Activated naive CD8-positive, alpha-beta T cell treated with anti-CD3 and anti-CD28 coated beads for 36 hours (primary cell): ENCODE data around the gene ERICH2. TPM values are rescaled to one million over a fixed set of nuclear protein-coding genes. Genes with fewer than 3 reads are reported as not detected.
A peak's percentile ranks its signal among the peaks of the same experiment; 100 is the strongest.
"Not testable (repeated sequence)": the region's sequence is repeated elsewhere in the genome, so short reads cannot be mapped to it uniquely, and the experiment has no call there.

Experiments used
- DNase-seq: peaks from one replicate; pipeline ENCODE4 v3.0.0; 2021
- H3K27ac Mint-ChIP-seq: one replicate; pipeline ENCODE4 v1.8.0; 2022; ENCODE audit warnings: mild to moderate bottlenecking, moderate library complexity, mixed read lengths
- H3K27me3 Mint-ChIP-seq: one replicate; pipeline ENCODE4 v1.8.0; 2022; ENCODE audit warnings: mild to moderate bottlenecking, mixed read lengths
- H3K36me3 Mint-ChIP-seq: one replicate; pipeline ENCODE4 v1.8.0; 2021; ENCODE audit warnings: mild to moderate bottlenecking, mixed read lengths
- H3K4me1 Mint-ChIP-seq: one replicate; pipeline ENCODE4 v1.8.0; 2021; ENCODE audit warnings: mixed read lengths
- H3K4me3 Mint-ChIP-seq: one replicate; pipeline ENCODE4 v1.8.0; 2022; ENCODE audit warnings: mild to moderate bottlenecking, moderate library complexity, mixed read lengths
- H3K9me3 Mint-ChIP-seq: one replicate; pipeline ENCODE4 v1.8.0; 2022; ENCODE audit warnings: mixed read lengths
- total RNA-seq, 2 experiments: library from RNA; stranded (reverse); gene quantifications; one replicate each; pipeline ENCODE4 v1.2.3, GENCODE V29; 2021

ERICH2 gene
- total RNA-seq, 2 experiments from 2014 or later: 0.40 TPM; not detected in 1

DNA sequence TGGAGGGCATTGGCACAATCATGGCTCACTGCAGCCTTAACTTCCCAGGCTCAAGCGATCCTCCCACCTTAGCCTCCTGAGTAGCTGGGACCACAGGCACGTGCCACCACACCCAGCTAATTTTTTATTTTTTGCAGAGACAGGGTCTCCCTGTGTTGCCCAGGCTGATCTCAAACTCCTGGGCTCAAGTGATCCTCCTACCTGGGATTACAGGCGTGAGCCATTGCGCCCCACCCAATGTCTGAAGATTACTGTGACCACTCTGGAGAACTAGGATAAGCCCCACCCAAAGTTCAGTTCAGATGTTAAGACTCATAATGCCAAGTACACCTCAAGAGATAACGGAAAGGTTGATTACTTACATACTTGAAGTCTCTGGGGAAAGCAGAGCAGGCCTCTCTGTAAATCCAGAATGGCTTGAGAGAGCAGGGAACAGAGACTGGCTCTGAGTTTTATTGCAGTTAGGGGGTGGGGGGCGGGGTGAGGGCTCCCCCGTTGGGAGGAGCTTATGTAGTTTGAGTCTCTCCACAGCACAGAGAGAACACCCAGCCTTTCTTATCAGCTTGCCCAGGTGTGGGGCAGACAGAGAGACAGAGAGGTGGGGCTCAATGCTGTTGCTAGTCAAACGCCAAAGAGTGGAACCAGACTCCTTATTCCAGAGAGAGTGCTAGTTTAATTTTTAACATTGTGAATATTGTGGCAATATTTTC is 26.5 kb upstream of the ERICH2 start:
- Mint-ChIP-seq H3K4me3 (no peak overlapping the region), H3K27me3 (peaks cover 25% of the 10 kb centered on the region), H3K9me3 (no peaks in the 10 kb centered on the region), H3K36me3 (no peaks in the 10 kb centered on the region), H3K27ac (no peak overlapping the region), H3K4me1 (no peaks in the 10 kb centered on the region)
- DNase-seq: no peak

DNA sequence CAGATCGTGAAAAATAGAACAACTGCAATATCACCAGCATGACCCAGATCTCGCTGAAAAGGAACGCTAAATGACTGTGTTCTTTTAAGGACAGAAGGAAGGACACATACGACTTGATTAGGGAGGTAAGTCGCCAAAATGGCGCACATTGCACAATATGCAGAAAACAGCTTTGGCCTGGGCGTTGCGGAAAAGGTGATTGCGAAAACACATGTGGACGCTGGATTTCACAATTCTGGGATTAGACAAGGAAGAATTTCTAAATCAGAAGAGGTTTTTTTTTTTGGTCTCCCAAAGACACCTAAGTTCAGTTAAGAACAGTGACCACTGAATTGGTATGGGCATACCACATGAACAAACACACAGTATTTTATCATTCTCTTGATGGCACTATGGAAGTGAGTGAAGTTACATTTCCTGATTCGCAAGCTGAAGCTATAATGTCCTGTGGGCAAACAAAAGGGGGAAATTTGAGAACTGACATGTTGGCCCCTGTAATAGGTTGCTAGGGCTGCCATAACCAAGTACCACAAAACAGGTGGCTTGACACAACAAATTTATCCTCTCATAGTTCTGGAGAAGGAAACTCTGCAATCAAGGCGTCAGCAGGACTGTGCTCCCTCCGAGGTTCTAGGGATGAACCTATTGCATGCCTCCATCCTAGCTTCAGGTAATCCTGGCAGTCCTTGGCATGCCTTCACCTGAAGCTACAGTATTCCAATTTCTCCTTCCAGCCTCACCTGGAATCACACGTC is 25.8 kb upstream of the ERICH2 start:
- no peak for DNase-seq
- H3K4me3 Mint-ChIP-seq: no peak overlapping the region
- no peaks in the 10 kb centered on the region for H3K9me3 Mint-ChIP-seq
- H3K27ac Mint-ChIP-seq: no peak overlapping the region
- H3K4me1 Mint-ChIP-seq: no peaks in the 10 kb centered on the region
- peaks cover 28% of the 10 kb centered on the region for H3K27me3 Mint-ChIP-seq
- H3K36me3 Mint-ChIP-seq: no peaks in the 10 kb centered on the region

DNA sequence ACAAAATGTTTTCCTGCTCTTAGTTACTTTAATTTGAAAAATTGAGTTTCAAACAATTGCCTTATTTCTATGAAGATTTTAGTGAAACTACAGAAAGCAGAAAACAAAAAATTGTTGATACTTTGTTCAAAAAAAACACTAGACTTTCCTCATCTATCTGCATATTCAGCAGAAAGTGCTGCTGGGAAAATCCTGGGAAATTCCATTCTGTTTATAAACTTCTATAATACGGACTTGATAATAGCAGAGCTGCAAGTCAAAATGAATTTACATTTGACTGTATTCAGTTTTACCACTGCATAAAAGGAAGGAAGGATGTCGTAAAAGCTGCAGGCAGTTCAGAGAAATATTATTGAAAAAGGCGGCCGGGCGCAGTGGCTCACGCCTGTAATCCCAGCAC is 24.9 kb upstream of the ERICH2 start:
- no peak for DNase-seq
- Mint-ChIP-seq H3K27me3 (peaks cover 30% of the 10 kb centered on the region), H3K4me3 (no peak overlapping the region), H3K27ac (no peak overlapping the region), H3K4me1 (no peaks in the 10 kb centered on the region), H3K36me3 (no peaks in the 10 kb centered on the region), H3K9me3 (no peaks in the 10 kb centered on the region)

DNA sequence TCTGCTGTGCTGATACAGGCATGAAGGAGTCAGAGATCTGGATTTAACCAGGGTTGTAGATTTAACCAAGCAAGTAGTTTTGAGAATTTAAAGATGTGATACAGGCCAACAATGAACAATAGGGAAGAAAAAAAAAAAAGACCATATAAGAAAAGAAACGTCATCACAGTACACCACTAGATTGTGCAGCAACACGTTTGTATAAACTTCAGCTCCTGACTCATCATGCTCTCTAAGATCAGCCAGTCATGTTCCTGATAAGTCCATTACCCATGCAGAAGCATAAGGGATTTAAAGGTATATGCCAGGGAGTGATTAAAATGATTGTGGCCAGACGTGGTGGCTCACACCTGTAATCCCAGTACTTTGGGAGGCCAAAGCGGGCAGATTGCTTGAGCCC is 22.3 kb upstream of the ERICH2 start:
- no peak overlapping the region for H3K27ac Mint-ChIP-seq
- H3K4me3 Mint-ChIP-seq: no peak overlapping the region
- DNase-seq: no peak
- no peaks in the 10 kb centered on the region for H3K9me3 Mint-ChIP-seq
- H3K36me3 Mint-ChIP-seq: no peaks in the 10 kb centered on the region
- no peaks in the 10 kb centered on the region for H3K4me1 Mint-ChIP-seq
- peaks cover 36% of the 10 kb centered on the region for H3K27me3 Mint-ChIP-seq

DNA sequence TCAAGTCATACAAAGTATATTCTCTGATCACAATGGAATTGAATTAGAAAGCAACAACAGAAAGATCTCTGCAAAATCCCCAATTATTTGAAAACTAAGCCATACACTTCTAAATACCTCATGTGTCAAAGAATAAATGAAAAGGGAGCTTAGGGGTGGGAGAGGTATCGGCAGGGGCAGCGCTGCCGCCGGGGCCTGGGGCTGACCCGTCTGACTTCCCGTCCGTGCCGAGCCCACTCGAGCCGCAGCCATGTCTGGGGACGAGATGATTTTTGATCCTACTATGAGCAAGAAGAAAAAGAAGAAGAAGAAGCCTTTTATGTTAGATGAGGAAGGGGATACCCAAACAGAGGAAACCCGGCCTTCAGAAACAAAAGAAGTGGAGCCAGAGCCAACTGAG is 18.6 kb upstream of the ERICH2 start:
- H3K27ac Mint-ChIP-seq, H3K4me3 Mint-ChIP-seq, DNase-seq, H3K36me3 Mint-ChIP-seq, H3K9me3 Mint-ChIP-seq, H3K4me1 Mint-ChIP-seq: not testable (repeated sequence)
- H3K27me3 Mint-ChIP-seq: peaks cover 22% of the 10 kb centered on the region

DNA sequence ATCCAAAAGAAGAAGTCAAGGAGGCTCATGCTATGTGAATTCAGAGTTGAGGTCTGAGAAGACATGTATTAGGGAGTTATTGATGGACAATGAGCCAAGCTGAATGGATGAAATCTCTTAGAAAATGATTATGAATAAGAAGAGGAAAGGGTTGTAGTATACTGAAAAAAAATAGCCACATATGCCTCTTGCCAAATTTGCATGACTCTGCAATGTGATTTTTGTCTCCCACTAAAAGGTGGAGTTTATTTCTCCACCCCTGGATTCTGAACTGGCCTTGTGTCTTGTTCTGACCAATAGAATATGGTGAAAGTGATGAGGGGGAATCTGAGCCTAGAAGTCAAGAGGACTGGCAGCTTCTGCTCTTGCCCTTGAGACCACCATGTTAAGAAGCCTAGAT is 8.6 kb upstream of the ERICH2 start:
- H3K4me3 Mint-ChIP-seq: no peak overlapping the region
- H3K27me3 Mint-ChIP-seq: no peaks in the 10 kb centered on the region
- H3K9me3 Mint-ChIP-seq: no peaks in the 10 kb centered on the region
- no peak overlapping the region for H3K27ac Mint-ChIP-seq
- peaks cover 4% of the 10 kb centered on the region for H3K4me1 Mint-ChIP-seq
- DNase-seq: no peak
- no peaks in the 10 kb centered on the region for H3K36me3 Mint-ChIP-seq

DNA sequence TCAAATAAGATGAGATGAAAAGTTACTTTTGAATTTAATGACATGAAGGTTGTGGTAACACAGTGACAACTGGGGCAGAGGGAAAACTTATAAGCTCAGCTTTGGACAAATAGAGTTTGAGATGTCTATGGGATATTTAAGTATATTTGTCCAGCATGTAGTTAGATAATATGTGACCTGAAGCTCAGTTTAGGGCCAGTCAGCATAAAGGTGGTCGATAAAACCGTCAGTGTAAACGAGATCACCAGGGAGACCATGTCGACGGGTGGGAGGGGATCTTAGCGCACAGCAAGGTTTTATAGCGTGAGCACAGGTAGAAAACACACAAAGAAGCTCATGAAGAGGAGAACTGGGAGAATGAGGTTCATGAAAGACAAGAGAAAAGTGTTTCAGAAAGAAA is 7.4 kb upstream of the ERICH2 start:
- H3K4me1 Mint-ChIP-seq: peaks cover 6% of the 10 kb centered on the region
- no peak overlapping the region for H3K27ac Mint-ChIP-seq
- no peak overlapping the region for H3K4me3 Mint-ChIP-seq
- no peak for DNase-seq
- no peaks in the 10 kb centered on the region for H3K9me3 Mint-ChIP-seq
- no peaks in the 10 kb centered on the region for H3K27me3 Mint-ChIP-seq
- H3K36me3 Mint-ChIP-seq: no peaks in the 10 kb centered on the region

DNA sequence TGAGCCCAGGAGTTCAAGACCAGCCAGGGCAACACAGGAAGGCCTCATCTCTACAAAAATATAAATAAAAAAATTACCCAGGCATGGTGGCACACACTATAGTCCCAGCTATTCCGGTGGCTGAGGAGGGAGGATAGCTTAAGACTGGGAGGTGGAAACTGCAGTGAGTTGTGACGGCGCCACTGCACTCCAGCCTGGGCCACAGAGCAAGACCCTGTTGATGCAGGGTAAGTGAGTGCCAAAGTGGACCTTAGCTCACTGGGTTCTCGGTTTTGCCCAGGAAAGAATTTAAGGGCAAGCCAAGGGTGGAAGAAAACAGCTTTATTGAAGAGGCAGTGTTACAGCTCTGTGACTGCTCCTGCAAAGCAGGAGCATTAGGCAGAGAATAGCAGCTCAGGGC is 6.9 kb upstream of the ERICH2 start:
- Mint-ChIP-seq H3K27me3 (no peaks in the 10 kb centered on the region), H3K27ac (no peak overlapping the region), H3K4me3 (no peak overlapping the region), H3K36me3 (no peaks in the 10 kb centered on the region), H3K4me1 (peaks cover 6% of the 10 kb centered on the region), H3K9me3 (no peaks in the 10 kb centered on the region)
- no peak for DNase-seq

DNA sequence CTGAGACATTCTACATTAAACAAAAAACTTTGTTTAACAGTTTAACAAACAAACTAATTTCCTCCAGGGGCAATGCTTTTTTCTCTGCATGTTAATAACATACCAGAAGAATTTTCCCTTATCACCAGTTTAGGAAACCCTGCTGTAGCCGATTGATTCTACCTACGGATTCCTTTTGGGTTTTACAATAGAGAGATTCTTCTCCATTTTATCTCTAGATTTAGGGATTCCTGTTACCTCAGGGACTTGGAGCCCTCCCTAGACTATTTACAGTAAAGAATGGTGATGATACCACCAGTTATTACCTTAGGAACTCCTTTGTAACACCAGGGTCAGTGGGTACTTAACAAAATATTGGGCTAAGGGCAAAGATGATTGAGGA is 5.3 kb upstream of the ERICH2 start:
- H3K36me3 Mint-ChIP-seq: no peaks in the 10 kb centered on the region
- H3K4me3 Mint-ChIP-seq: no peak overlapping the region
- H3K27ac Mint-ChIP-seq: no peak overlapping the region
- DNase-seq: no peak
- peaks cover 7% of the 10 kb centered on the region for H3K4me1 Mint-ChIP-seq
- no peaks in the 10 kb centered on the region for H3K27me3 Mint-ChIP-seq
- no peaks in the 10 kb centered on the region for H3K9me3 Mint-ChIP-seq

DNA sequence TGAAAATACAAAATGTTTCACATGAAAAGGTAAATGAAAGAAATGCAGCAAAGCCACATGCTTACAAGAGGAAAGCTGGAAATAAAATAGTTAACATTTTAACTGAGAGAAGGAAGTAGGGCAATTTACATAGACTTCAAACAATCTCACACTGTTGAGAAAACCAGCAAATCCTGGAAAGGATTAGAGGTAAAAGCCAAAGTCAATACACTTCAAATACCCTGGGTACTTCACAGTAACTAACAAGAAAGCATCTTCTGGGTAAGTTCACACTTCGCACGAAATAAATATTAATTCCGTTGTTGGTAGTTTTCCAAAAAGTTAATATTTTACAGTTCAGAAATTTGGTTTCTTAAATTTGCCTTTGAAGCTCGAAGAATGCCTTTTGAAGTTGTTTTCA is 3.5 kb upstream of the ERICH2 start:
- Mint-ChIP-seq H3K4me1 (peaks cover 14% of the 10 kb centered on the region), H3K4me3 (no peak overlapping the region), H3K27me3 (peaks cover 6% of the 10 kb centered on the region), H3K9me3 (no peaks in the 10 kb centered on the region), H3K27ac (no peak overlapping the region), H3K36me3 (no peaks in the 10 kb centered on the region)
- DNase-seq: no peak

DNA sequence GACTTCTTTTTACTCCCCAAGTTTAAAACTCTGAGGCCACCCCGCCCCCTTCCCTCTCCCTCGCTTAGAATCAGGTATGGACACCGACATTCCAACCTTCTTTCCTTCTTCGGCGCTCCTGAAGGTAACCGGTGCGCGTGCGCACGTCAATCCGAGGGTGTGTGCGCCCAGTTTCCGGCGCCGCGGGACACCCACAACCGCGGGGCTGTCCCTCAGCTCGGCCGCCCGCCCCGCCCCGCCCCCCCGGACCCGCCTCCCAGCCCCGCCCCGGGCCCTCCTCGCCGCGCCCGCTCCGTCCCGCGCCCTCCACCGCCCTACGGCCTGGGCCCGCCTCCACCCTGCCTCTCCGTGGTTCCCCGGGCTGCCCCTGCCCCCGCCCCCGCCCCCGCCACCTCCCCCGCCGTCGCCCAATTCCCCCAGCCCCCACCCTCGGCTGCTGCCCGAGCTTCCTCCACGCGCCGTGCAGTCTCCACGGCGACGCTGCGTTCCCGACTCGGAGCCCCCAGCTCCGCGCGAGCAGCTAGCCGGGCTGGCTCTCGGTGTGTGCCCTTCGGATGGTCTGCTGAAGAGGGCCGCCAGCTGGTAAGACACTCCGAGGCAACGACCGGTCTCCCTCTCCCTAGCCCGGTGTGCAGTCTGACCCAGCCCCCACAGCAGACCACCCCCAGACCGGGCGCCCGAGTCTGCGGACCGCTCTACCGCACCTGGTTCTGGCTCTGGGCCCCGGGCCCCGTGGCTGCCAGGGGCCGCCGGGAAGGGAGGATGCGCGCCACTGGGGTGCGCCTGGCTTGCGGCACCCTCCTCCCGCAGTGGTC is 635 bp downstream of the ERICH2 start:
- DNase-seq: peak; percentile 76
- Mint-ChIP-seq H3K9me3 (no peaks in the 10 kb centered on the region), H3K4me3 (peak overlapping the region; percentile 94), H3K27me3 (peaks cover 25% of the 10 kb centered on the region), H3K4me1 (peaks cover 13% of the 10 kb centered on the region), H3K27ac (peak overlapping the region; percentile 73), H3K36me3 (no peaks in the 10 kb centered on the region)

DNA sequence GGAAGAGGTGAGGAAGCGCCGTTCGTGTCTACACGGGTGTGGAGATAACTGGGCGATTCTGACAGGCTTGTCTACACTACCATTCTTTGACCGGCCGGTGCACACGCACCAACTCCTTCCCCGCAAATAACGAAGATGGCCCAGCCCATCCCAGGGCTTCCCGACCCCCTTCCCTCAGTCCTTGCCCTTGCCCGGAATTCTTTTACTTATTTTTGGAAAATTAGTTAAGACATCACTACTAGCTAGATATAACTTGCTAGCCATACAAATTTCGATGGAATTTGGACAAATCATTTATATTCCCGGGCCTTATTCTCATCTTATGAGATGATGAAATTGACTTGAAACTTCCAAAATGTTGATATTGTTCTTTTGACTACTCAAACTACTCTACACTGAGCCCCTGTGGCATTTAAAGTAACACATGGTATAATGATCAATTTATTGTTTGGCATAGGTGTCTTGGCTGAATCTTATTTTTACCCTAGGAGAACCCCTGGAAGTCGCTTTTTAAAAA is 1.3 kb downstream of the ERICH2 start:
- Mint-ChIP-seq H3K9me3 (no peaks in the 10 kb centered on the region), H3K27ac (no peak overlapping the region), H3K4me3 (peak overlapping the region; percentile 71)

DNA sequence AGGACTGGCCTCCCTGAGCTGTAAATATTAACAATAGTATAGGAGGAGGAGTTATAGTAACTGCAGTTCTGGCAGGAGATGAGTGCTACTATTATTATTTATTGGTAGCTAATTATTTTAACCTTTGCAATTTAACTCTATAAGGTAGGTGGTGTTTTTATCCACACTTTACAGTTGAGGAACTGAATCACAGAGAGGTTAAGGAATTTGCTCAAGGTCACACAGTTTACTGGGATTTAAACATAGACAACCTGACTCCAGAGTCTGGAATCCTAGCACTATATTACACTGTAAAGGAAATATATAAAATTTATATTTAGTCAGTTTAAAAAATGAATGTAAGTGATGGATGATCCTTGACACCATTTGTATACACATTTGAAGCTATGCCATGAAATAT is 2.1 kb downstream of the ERICH2 start:
- H3K27ac Mint-ChIP-seq: no peak overlapping the region
- no peaks in the 10 kb centered on the region for H3K9me3 Mint-ChIP-seq
- peaks cover 10% of the 10 kb centered on the region for H3K4me1 Mint-ChIP-seq
- H3K36me3 Mint-ChIP-seq: no peaks in the 10 kb centered on the region
- DNase-seq: no peak
- H3K27me3 Mint-ChIP-seq: peaks cover 25% of the 10 kb centered on the region
- H3K4me3 Mint-ChIP-seq: peak overlapping the region; percentile 32

More for the DNA sequence above, 1.3 kb downstream of the ERICH2 start:
- Mint-ChIP-seq H3K4me1 (peaks cover 13% of the 10 kb centered on the region), H3K27me3 (peaks cover 25% of the 10 kb centered on the region), H3K36me3 (no peaks in the 10 kb centered on the region)
- no peak for DNase-seq

DNA sequence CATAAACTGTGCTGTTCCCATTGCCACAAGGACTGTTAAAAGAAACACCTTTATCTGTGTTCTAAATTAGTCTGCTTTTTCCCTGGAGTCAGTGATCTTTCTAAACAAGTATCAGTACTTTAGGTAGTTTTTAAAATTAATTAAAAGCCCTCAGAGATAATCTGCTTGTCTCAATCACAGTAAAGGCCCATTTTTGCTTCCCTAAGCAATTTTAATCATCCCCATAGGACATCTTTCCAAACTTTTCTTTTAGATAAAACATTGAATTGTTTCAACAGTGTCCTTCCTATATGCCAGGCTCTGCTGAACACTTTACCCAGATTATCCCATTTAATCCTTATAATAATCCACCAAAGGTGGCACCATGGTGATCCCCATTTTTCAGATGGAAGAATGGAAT is 3.9 kb downstream of the ERICH2 start:
- H3K4me1 Mint-ChIP-seq: peaks cover 10% of the 10 kb centered on the region
- no peaks in the 10 kb centered on the region for H3K9me3 Mint-ChIP-seq
- H3K27me3 Mint-ChIP-seq: peaks cover 32% of the 10 kb centered on the region
- H3K36me3 Mint-ChIP-seq: no peaks in the 10 kb centered on the region
- DNase-seq: no peak
- H3K27ac Mint-ChIP-seq: no peak overlapping the region
- no peak overlapping the region for H3K4me3 Mint-ChIP-seq

DNA sequence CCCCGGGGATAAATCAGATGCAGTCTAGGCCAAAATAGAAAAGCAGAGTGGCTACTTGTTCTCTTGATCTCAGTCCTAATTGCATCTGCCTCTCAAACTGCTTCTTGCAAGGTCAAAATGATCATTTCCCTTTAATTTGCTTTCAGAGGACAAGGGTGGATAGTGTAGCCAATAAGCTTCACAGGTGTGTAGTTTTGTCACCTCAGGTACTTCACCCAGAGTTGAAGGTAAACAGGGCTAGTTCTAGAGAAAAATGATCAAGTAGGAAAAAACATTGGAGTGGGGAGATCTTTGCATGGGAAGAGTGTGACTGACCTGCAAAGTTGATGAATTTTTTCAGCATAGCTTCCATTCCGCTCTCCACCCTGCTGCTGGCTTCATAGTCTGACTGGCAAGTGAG is 8.7 kb downstream of the ERICH2 start:
- Mint-ChIP-seq H3K27me3 (peaks cover 24% of the 10 kb centered on the region), H3K4me3 (no peak overlapping the region), H3K36me3 (no peaks in the 10 kb centered on the region), H3K27ac (no peak overlapping the region), H3K4me1 (no peaks in the 10 kb centered on the region), H3K9me3 (no peaks in the 10 kb centered on the region)
- no peak for DNase-seq
